ENCODE results near the gene DNAJC3.
"Not testable (repeated sequence)": the region's sequence is repeated elsewhere in the genome, so short reads cannot be mapped to it uniquely, and the experiment has no call there.

The DNAJC3 gene

GRCh38 chr13:95784900-95785290 is 108.0 kb downstream of the DNAJC3 start:
- H3K4me3 ChIP-seq (ENCODE audit: low read length), result no peak overlapping the region
- no peaks in the 10 kb centered on the region for H3K4me1 ChIP-seq (ENCODE audit: insufficient read depth, low read length)
- no peaks in the 10 kb centered on the region for H3K9me3 ChIP-seq (ENCODE audit: insufficient read depth, low read depth, low read length)
- H3K36me3 ChIP-seq (ENCODE audit: insufficient read depth, low read depth, low read length), result 0 out of 2 replicates have a peak, but pooled peaks cover 4% of the 10 kb centered on the region
- no peaks in the 10 kb centered on the region for H3K27me3 ChIP-seq (ENCODE audit: insufficient read depth, low read length)
- no peak overlapping the region for H3K9ac ChIP-seq (ENCODE audit: low read depth, low read length)
- no peak overlapping the region for H3K27ac ChIP-seq (ENCODE audit: low read length)

GRCh38 chr13:95787356-95788099 is 110.6 kb downstream of the DNAJC3 start:
- Histone ChIP-seq H3K4me1 (ENCODE audit: insufficient read depth, low read length) (no peaks in the 10 kb centered on the region), H3K4me3 (ENCODE audit: low read length) (no peak overlapping the region), H3K27ac (ENCODE audit: low read length) (no peak overlapping the region), H3K9me3 (ENCODE audit: insufficient read depth, low read depth, low read length) (no peaks in the 10 kb centered on the region), H3K9ac (ENCODE audit: low read depth, low read length) (no peak overlapping the region), H3K36me3 (ENCODE audit: insufficient read depth, low read depth, low read length) (peaks cover 21% of the 10 kb centered on the region), H3K27me3 (ENCODE audit: insufficient read depth, low read length) (no peaks in the 10 kb centered on the region)

GRCh38 chr13:95788100-95788463 is 111.1 kb downstream of the DNAJC3 start:
- Histone ChIP-seq H3K9me3 (ENCODE audit: insufficient read depth, low read depth, low read length) (no peaks in the 10 kb centered on the region), H3K4me1 (ENCODE audit: insufficient read depth, low read length) (no peaks in the 10 kb centered on the region), H3K4me3 (ENCODE audit: low read length) (no peak overlapping the region), H3K9ac (ENCODE audit: low read depth, low read length) (no peak overlapping the region), H3K27ac (ENCODE audit: low read length) (no peak overlapping the region), H3K36me3 (ENCODE audit: insufficient read depth, low read depth, low read length) (peaks cover 27% of the 10 kb centered on the region), H3K27me3 (ENCODE audit: insufficient read depth, low read length) (no peaks in the 10 kb centered on the region)

GRCh38 chr13:95789315-95789714 is 112.4 kb downstream of the DNAJC3 start:
- not testable (repeated sequence) for H3K27ac ChIP-seq (ENCODE audit: low read length); H3K9me3 ChIP-seq (ENCODE audit: insufficient read depth, low read depth, low read length); H3K27me3 ChIP-seq (ENCODE audit: insufficient read depth, low read length); H3K4me3 ChIP-seq (ENCODE audit: low read length); H3K9ac ChIP-seq (ENCODE audit: low read depth, low read length); H3K4me1 ChIP-seq (ENCODE audit: insufficient read depth, low read length)
- H3K36me3 ChIP-seq (ENCODE audit: insufficient read depth, low read depth, low read length), result peaks cover 28% of the 10 kb centered on the region

GRCh38 chr13:95791084-95791722 is 114.3 kb downstream of the DNAJC3 start:
- Histone ChIP-seq H3K4me3 (ENCODE audit: low read length) (no peak overlapping the region), H3K27ac (ENCODE audit: low read length) (no peak overlapping the region), H3K4me1 (ENCODE audit: insufficient read depth, low read length) (no peaks in the 10 kb centered on the region), H3K36me3 (ENCODE audit: insufficient read depth, low read depth, low read length) (peaks cover 28% of the 10 kb centered on the region), H3K9me3 (ENCODE audit: insufficient read depth, low read depth, low read length) (no peaks in the 10 kb centered on the region), H3K27me3 (ENCODE audit: insufficient read depth, low read length) (no peaks in the 10 kb centered on the region), H3K9ac (ENCODE audit: low read depth, low read length) (no peak overlapping the region)

- H3K9ac ChIP-seq (ENCODE audit: low read depth, low read length), result no peak overlapping the region
- H3K27me3 ChIP-seq (ENCODE audit: insufficient read depth, low read length), result no peaks in the 10 kb centered on the region
- H3K36me3 ChIP-seq (ENCODE audit: insufficient read depth, low read depth, low read length), result peaks cover 24% of the 10 kb centered on the region
Measured at GRCh38 chr13:95793018-95793555, 116.1 kb downstream of the DNAJC3 start.

GRCh38 chr13:95793781-95794180 is 116.8 kb downstream of the DNAJC3 start:
- peaks cover 24% of the 10 kb centered on the region for H3K36me3 ChIP-seq (ENCODE audit: insufficient read depth, low read depth, low read length)
- H3K4me3 ChIP-seq (ENCODE audit: low read length), result no peak overlapping the region
- H3K9me3 ChIP-seq (ENCODE audit: insufficient read depth, low read depth, low read length), result no peaks in the 10 kb centered on the region
- no peak overlapping the region for H3K27ac ChIP-seq (ENCODE audit: low read length)
- no peaks in the 10 kb centered on the region for H3K27me3 ChIP-seq (ENCODE audit: insufficient read depth, low read length)
- no peaks in the 10 kb centered on the region for H3K4me1 ChIP-seq (ENCODE audit: insufficient read depth, low read length)
- H3K9ac ChIP-seq (ENCODE audit: low read depth, low read length), result no peak overlapping the region

More at GRCh38 chr13:95793018-95793555, 116.1 kb downstream of the DNAJC3 start:
- no peaks in the 10 kb centered on the region for H3K9me3 ChIP-seq (ENCODE audit: insufficient read depth, low read depth, low read length)
- no peak overlapping the region for H3K4me3 ChIP-seq (ENCODE audit: low read length)
- H3K4me1 ChIP-seq (ENCODE audit: insufficient read depth, low read length), result no peaks in the 10 kb centered on the region
- no peak overlapping the region for H3K27ac ChIP-seq (ENCODE audit: low read length)

- no peaks in the 10 kb centered on the region for H3K9me3 ChIP-seq (ENCODE audit: insufficient read depth, low read depth, low read length)
- no peak overlapping the region for H3K4me3 ChIP-seq (ENCODE audit: low read length)
- H3K36me3 ChIP-seq (ENCODE audit: insufficient read depth, low read depth, low read length), result peaks cover 13% of the 10 kb centered on the region
- no peak overlapping the region for H3K9ac ChIP-seq (ENCODE audit: low read depth, low read length)
- no peak overlapping the region for H3K27ac ChIP-seq (ENCODE audit: low read length)
- H3K27me3 ChIP-seq (ENCODE audit: insufficient read depth, low read length), result no peaks in the 10 kb centered on the region
- H3K4me1 ChIP-seq (ENCODE audit: insufficient read depth, low read length), result no peaks in the 10 kb centered on the region
Measured at GRCh38 chr13:95797016-95797415, 120.1 kb downstream of the DNAJC3 start.

GRCh38 chr13:95800436-95800835 is 123.5 kb downstream of the DNAJC3 start:
- H3K27me3 ChIP-seq (ENCODE audit: insufficient read depth, low read length), result no peaks in the 10 kb centered on the region
- H3K9me3 ChIP-seq (ENCODE audit: insufficient read depth, low read depth, low read length), result peaks cover 5% of the 10 kb centered on the region; the same call in 1 of the 2 replicates
- H3K27ac ChIP-seq (ENCODE audit: low read length), result no peak overlapping the region
- H3K9ac ChIP-seq (ENCODE audit: low read depth, low read length), result no peak overlapping the region
- H3K36me3 ChIP-seq (ENCODE audit: insufficient read depth, low read depth, low read length), result no peaks in the 10 kb centered on the region
- H3K4me1 ChIP-seq (ENCODE audit: insufficient read depth, low read length), result no peaks in the 10 kb centered on the region
- no peak overlapping the region for H3K4me3 ChIP-seq (ENCODE audit: low read length)

GRCh38 chr13:95801825-95802224 is 124.9 kb downstream of the DNAJC3 start:
- Histone ChIP-seq H3K9ac (ENCODE audit: low read depth, low read length) (no peak overlapping the region), H3K9me3 (ENCODE audit: insufficient read depth, low read depth, low read length) (peaks cover 12% of the 10 kb centered on the region; the same call in 1 of the 2 replicates), H3K4me1 (ENCODE audit: insufficient read depth, low read length) (no peaks in the 10 kb centered on the region), H3K4me3 (ENCODE audit: low read length) (no peak overlapping the region), H3K27me3 (ENCODE audit: insufficient read depth, low read length) (no peaks in the 10 kb centered on the region), H3K27ac (ENCODE audit: low read length) (no peak overlapping the region), H3K36me3 (ENCODE audit: insufficient read depth, low read depth, low read length) (no peaks in the 10 kb centered on the region)

- H3K36me3 ChIP-seq (ENCODE audit: insufficient read depth, low read depth, low read length), result no peaks in the 10 kb centered on the region
- no peak overlapping the region for H3K4me3 ChIP-seq (ENCODE audit: low read length)
- H3K9me3 ChIP-seq (ENCODE audit: insufficient read depth, low read depth, low read length), result peaks cover 12% of the 10 kb centered on the region; the same call in 1 of the 2 replicates
- no peak overlapping the region for H3K9ac ChIP-seq (ENCODE audit: low read depth, low read length)
- no peak overlapping the region for H3K27ac ChIP-seq (ENCODE audit: low read length)
- H3K4me1 ChIP-seq (ENCODE audit: insufficient read depth, low read length), result no peaks in the 10 kb centered on the region
- no peaks in the 10 kb centered on the region for H3K27me3 ChIP-seq (ENCODE audit: insufficient read depth, low read length)
Measured at GRCh38 chr13:95805921-95806320, 129.0 kb downstream of the DNAJC3 start.

- H3K4me3 ChIP-seq (ENCODE audit: low read length), result no peak overlapping the region
- peaks cover 16% of the 10 kb centered on the region; the same call in 1 of the 2 replicates for H3K9me3 ChIP-seq (ENCODE audit: insufficient read depth, low read depth, low read length)
- no peaks in the 10 kb centered on the region for H3K36me3 ChIP-seq (ENCODE audit: insufficient read depth, low read depth, low read length)
- H3K9ac ChIP-seq (ENCODE audit: low read depth, low read length), result no peak overlapping the region
- H3K4me1 ChIP-seq (ENCODE audit: insufficient read depth, low read length), result no peaks in the 10 kb centered on the region
- H3K27ac ChIP-seq (ENCODE audit: low read length), result no peak overlapping the region
- H3K27me3 ChIP-seq (ENCODE audit: insufficient read depth, low read length), result no peaks in the 10 kb centered on the region
Measured at GRCh38 chr13:95809429-95809828, 132.5 kb downstream of the DNAJC3 start.

Data from iPS-20b (cell line).